ENCODE measurements around the gene UBAC1. TPM values are rescaled to one million over a fixed set of nuclear protein-coding genes. Genes with fewer than 3 reads are reported as not detected.

Gene UBAC1
- polyA plus RNA-seq, 1 donor from 2014 or later: 92.3 TPM

- Histone ChIP-seq H3F3A (ENCODE audit: insufficient read depth, low read length, poor library complexity, severe bottlenecking) (no peaks in the 10 kb centered on the region), H3K27ac (ENCODE audit: low read length) (no peak overlapping the region), H4K20me1 (ENCODE audit: insufficient read depth) (no peaks in the 10 kb centered on the region), H3K9ac (ENCODE audit: low read length) (no peak overlapping the region), H3K9me3 (ENCODE audit: low read length) (no peaks in the 10 kb centered on the region), H3K36me3 (ENCODE audit: insufficient read depth, low read length) (no peaks in the 10 kb centered on the region), H3K27me3 (ENCODE audit: insufficient read depth, low read depth, low read length) (no peaks in the 10 kb centered on the region), H3K79me2 (replicated peaks; ENCODE audit: insufficient read depth, low read length) (no peaks in the 10 kb centered on the region), H3K9me2 (ENCODE audit: insufficient read depth, low read length) (no peaks in the 10 kb centered on the region), H3K4me2 (ENCODE audit: low read length) (no peak overlapping the region), H2AFZ (ENCODE audit: low read depth, low read length) (no peak overlapping the region), H3K4me3 (ENCODE audit: low read length) (no peak overlapping the region)
- no peak for TF ChIP-seq RAD21 (conservative IDR thresholded peaks at IDR 0.05)
- TF ChIP-seq TAF1 (IDR thresholded peaks at IDR 0.05; ENCODE audit: low read depth): no peak
- TF ChIP-seq, protein P1, sequence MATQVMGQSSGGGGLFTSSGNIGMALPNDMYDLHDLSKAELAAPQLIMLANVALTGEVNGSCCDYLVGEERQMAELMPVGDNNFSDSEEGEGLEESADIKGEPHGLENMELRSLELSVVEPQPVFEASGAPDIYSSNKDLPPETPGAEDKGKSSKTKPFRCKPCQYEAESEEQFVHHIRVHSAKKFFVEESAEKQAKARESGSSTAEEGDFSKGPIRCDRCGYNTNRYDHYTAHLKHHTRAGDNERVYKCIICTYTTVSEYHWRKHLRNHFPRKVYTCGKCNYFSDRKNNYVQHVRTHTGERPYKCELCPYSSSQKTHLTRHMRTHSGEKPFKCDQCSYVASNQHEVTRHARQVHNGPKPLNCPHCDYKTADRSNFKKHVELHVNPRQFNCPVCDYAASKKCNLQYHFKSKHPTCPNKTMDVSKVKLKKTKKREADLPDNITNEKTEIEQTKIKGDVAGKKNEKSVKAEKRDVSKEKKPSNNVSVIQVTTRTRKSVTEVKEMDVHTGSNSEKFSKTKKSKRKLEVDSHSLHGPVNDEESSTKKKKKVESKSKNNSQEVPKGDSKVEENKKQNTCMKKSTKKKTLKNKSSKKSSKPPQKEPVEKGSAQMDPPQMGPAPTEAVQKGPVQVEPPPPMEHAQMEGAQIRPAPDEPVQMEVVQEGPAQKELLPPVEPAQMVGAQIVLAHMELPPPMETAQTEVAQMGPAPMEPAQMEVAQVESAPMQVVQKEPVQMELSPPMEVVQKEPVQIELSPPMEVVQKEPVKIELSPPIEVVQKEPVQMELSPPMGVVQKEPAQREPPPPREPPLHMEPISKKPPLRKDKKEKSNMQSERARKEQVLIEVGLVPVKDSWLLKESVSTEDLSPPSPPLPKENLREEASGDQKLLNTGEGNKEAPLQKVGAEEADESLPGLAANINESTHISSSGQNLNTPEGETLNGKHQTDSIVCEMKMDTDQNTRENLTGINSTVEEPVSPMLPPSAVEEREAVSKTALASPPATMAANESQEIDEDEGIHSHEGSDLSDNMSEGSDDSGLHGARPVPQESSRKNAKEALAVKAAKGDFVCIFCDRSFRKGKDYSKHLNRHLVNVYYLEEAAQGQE (IDR thresholded peaks at IDR 0.05; ENCODE audit: borderline replicate concordance): no peak
- TF ChIP-seq POLR2AphosphoS5 (IDR thresholded peaks at IDR 0.05): no peak
- TF ChIP-seq EP300 (conservative IDR thresholded peaks at IDR 0.05; ENCODE audit: poor library complexity, severe bottlenecking): no peak
Observed at GRCh38 chr9:135975834-135976233, 14.7 kb upstream of the UBAC1 start.

DNA sequence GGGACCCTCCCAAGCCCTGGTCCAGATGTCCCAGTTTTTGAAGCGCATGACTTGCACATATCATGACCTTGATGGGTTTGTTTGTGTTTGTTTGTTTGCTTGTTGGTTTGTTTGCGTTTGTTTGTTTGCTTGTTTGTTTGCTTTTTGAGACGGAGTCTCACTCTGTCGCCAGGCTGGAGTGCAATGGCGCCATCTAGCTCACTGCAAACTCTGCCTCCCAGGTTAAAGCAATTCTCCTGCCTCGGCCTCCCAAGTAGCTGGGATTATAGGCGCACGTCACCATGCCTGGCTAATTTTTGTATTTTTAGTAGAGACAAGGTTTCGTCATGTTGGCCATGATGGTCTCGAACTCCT is 13.0 kb upstream of the UBAC1 start:
- H3K4me2 ChIP-seq (ENCODE audit: low read length): no peak overlapping the region
- no peak overlapping the region for H3K9ac ChIP-seq (ENCODE audit: low read length)
- no peaks in the 10 kb centered on the region for H3K36me3 ChIP-seq (ENCODE audit: insufficient read depth, low read length)
- H4K20me1 ChIP-seq (ENCODE audit: insufficient read depth): no peaks in the 10 kb centered on the region
- H3K27ac ChIP-seq (ENCODE audit: low read length): no peak overlapping the region
- no peak overlapping the region for H3K4me3 ChIP-seq (ENCODE audit: low read length)
- H3K79me2 ChIP-seq (replicated peaks; ENCODE audit: insufficient read depth, low read length): no peaks in the 10 kb centered on the region
- no peaks in the 10 kb centered on the region for H3K27me3 ChIP-seq (ENCODE audit: insufficient read depth, low read depth, low read length)
- no peaks in the 10 kb centered on the region for H3F3A ChIP-seq (ENCODE audit: insufficient read depth, low read length, poor library complexity, severe bottlenecking)
- no peak overlapping the region for H2AFZ ChIP-seq (ENCODE audit: low read depth, low read length)
- no peak for TF ChIP-seq POLR2AphosphoS5 (IDR thresholded peaks at IDR 0.05)
- no peak for TF ChIP-seq TAF1 (IDR thresholded peaks at IDR 0.05; ENCODE audit: low read depth)
- no peak for TF ChIP-seq RAD21 (conservative IDR thresholded peaks at IDR 0.05)
- TF ChIP-seq, protein P2, sequence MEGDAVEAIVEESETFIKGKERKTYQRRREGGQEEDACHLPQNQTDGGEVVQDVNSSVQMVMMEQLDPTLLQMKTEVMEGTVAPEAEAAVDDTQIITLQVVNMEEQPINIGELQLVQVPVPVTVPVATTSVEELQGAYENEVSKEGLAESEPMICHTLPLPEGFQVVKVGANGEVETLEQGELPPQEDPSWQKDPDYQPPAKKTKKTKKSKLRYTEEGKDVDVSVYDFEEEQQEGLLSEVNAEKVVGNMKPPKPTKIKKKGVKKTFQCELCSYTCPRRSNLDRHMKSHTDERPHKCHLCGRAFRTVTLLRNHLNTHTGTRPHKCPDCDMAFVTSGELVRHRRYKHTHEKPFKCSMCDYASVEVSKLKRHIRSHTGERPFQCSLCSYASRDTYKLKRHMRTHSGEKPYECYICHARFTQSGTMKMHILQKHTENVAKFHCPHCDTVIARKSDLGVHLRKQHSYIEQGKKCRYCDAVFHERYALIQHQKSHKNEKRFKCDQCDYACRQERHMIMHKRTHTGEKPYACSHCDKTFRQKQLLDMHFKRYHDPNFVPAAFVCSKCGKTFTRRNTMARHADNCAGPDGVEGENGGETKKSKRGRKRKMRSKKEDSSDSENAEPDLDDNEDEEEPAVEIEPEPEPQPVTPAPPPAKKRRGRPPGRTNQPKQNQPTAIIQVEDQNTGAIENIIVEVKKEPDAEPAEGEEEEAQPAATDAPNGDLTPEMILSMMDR (IDR thresholded peaks at IDR 0.05; ENCODE audit: poor library complexity, severe bottlenecking): no peak
- no peak for TF ChIP-seq MXI1 (conservative IDR thresholded peaks at IDR 0.05; ENCODE audit: poor library complexity, severe bottlenecking)
- no peak for TF ChIP-seq SMC3 (conservative IDR thresholded peaks at IDR 0.05; ENCODE audit: poor library complexity)
- TF ChIP-seq, protein P1 (IDR thresholded peaks at IDR 0.05; ENCODE audit: borderline replicate concordance): no peak
- TF ChIP-seq EZH2 (IDR thresholded peaks at IDR 0.05; ENCODE audit: borderline replicate concordance, insufficient read depth, low read length, poor library complexity, severe bottlenecking): no peak
- no peaks in the 10 kb centered on the region for H3K9me3 ChIP-seq (ENCODE audit: low read length)
- no peaks in the 10 kb centered on the region for H3K9me2 ChIP-seq (ENCODE audit: insufficient read depth, low read length)
